HG03432 (cell line): ENCODE data around the gene CNDP1.

ENCODE experiments used
- ATAC-seq: cut with Tn5 transposase; IDR thresholded peaks from one replicate; pipeline ENCODE4 v1.9.1; 2021; ENCODE audit warnings: mild to moderate bottlenecking, moderate library complexity; ENCODE audit not compliant: unreplicated experiment

Gene CNDP1

DNA sequence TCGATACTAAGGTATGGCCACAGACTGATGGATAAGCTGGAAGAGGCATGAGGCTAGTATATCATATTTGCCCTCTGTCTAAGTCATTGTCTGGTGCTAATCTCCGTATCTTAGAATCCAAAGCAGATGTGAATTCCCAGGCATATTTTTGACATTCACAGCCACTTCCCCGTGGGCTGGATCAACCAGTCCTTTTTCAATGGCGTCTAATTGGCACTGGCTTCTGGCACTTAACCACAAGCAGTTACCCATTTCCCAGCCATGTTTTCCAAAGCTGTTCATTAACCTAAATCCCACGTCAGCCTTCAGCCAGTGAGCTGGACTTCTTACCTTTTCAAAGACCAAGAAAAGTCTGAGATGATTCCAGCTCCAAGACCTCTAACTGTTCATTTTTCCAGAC is 42.7 kb downstream of the CNDP1 start:
- no peak for ATAC-seq

DNA sequence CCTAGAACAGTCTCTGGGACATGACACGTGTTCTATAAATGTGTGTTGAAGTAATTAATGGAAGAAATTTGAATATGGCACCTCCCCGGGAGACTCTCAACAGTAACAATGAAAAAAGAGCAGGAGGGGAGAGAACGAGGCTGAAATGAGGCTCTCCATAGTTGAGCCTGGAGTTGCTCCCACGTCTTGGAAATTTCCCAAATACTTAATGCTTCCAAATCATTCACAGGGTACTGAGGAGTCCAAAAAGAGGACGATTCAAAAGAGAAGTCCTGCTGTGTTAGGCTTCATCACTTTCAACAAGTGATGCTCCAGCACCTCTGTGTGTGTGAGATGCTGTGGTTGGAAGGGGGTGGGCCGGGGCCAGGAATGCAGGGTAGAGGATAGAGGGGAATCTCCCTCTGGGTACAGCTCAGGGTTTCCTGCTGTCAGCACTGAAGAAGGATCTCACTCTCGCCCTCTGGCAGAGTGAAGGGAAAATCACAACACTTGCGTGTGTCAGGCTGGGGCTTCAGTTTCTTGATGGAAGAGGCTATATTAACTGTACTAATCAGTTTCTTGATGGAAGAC is 45.3 kb downstream of the CNDP1 start:
- no peak for ATAC-seq

- no peak for ATAC-seq
These were observed 48.3 kb downstream of the CNDP1 start for GRCh38 chr18:74582642-74583041.

DNA sequence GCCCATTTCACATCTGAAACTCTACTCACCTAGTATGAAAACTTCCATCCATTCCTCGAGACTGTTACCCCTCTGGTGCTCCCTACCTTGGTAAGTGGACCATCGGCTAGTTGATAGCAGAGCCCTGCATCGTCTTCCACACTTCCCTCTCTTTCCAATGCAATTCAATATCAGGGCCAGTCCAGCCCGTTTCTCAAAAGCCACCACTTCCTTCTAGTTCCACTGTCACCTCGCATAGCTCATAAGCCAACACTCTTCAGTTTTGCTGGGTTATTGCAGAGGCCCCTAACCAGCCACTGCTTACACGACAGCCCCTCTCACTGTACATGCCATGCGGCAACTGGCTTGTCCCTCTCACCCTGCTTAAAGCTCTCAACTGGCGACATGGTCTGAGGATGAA is 53.1 kb downstream of the CNDP1 start:
- no peak for ATAC-seq

DNA sequence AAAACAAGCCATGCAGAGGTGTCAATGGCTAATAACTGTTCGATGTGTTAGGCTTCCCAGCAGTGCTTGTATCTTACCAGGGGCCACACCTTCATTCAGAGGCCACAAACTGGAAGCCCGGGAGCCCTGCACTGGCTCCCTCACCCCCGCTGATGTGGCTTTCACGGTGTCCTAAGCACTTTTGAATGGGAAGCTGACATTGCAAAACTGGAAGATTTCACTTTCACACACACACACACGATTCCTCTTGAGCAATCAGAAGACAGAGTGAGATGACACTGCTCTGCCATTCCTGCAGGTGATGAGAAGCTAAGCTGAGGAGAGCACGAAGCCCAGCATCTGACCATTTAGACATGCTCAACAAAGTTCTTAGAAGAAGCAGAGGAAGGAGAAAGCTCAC is 54.7 kb downstream of the CNDP1 start:
- ATAC-seq: no peak

DNA sequence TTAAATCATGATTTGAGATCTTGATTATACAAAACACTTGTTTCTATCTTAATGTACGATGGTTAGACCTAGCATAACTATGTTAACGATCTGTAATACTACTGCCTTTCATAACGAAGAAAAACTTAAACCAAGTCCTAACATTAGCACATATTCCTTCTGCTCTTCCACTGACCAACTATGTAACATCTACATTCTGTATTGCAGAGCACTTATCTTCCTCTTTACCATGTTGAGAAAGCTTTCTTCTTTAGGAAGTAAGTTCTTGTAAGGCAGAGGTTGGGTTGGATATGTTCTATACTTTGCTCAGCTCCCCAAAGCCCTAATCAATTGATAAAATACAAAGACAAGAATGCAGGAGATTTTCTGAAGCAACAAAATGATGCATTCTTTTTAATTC is 55.5 kb downstream of the CNDP1 start:
- ATAC-seq: no peak

DNA sequence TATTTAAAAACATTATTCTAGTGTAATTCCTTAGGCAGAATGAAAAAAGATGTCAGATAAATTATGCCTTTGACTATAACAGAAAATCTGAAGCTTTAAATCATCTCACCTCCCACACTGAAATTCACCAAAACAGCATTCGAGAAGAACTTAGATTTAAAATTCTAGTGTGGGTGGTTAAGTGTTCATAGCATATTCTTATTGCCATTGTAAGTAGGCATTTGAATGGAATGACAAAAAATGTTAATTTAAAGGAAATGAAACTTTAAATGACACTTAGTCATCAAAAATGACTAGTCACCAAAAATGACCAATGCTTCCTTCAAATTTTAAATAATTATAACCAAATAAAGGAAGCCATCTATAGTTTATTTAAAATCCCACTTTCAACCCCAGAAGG is 56.4 kb downstream of the CNDP1 start:
- no peak for ATAC-seq

DNA sequence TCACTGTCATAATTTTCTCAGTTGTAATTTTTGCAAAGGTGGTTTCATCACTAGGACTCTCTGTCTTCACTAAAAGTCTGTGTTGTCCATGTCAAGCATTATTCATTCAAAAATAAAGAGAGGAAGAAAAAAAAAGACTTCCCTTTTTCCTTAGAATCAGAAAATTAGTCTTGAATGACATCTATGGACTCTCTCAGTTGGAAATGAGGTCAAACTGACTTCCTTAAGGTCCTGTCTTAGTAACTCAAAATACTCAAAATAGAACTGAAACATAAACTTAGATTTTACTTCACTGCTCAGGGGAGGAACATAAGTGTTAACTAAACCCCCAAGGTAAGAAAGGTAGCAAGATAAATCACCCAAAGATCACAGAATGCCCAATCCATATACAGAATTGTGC is 61.1 kb downstream of the CNDP1 start:
- no peak for ATAC-seq

GRCh38 chr18:74597034-74597661 is 62.8 kb downstream of the CNDP1 start:
- ATAC-seq: peak; percentile 41

GRCh38 chr18:74597662-74598349 is 63.5 kb downstream of the CNDP1 start, which contains the start of gene ZNF407:
Gene ZNF407, plus strand, starts transcription at chr18:74597870. Its CDS starts 33,150 bp downstream, at chr18:74631020.
- ATAC-seq: peak; percentile 82

DNA sequence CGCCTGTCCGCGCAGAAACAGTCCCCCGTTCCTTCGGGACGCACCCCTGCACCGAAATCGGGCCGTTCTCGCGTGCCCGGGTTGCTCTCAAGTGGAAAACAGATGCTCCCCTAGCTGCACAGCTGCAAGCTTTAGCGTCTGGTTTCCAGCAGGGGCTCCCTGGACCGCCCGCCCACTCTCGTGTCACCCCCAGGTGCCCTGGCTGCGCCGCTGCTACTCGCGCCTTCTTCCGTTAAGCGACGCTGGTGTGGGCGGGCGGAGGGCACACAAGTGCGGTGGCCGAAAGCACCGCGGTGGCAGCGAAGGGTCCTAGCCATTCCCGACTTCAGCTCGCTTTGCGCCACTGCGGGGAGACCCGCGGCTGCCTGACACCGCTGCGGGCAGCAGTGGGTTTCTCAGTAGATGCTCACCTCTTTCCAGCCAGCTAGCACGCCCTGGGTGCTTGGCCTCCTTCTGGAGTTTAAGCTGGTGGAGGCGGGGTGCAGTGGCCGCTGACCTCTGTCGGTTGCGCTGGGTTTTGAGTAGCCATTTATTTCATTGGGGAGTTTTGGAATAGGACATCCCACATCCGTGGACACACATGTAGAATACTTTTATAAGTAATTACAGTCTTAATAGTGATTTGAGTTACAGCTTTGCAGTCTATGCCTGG is 64.2 kb downstream of the CNDP1 start:
- ATAC-seq: peak; percentile 70

- no peak for ATAC-seq
These were observed 70.1 kb downstream of the CNDP1 start for GRCh38 chr18:74604361-74604760.

- ATAC-seq: no peak
These were observed 70.5 kb downstream of the CNDP1 start for GRCh38 chr18:74604774-74605173.

DNA sequence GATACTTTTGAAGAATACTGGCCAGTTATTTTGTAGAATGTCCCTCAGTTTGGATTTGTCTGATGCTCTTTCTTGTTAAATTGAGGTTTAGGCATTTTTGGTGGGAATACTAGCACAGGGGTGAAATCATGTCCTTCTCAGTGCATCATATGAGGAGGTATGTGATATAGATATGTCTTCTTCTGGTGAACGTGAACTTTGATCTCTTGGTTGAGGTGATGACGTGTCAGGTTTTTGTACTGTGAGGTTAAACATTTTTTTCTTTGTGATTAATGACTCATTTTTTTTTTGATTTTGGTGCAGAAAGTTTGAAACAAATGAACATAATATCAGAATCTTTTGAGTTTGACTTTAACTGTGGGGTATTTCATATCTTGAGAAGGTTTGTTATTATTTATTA is 74.4 kb downstream of the CNDP1 start:
- ATAC-seq: no peak

- ATAC-seq: no peak
These were observed 75.2 kb downstream of the CNDP1 start for GRCh38 chr18:74609535-74609934.

GRCh38 chr18:74610051-74610615 is 75.8 kb downstream of the CNDP1 start:
- ATAC-seq: no peak

- no peak for ATAC-seq
These were observed 76.6 kb downstream of the CNDP1 start for GRCh38 chr18:74610860-74611259.

DNA sequence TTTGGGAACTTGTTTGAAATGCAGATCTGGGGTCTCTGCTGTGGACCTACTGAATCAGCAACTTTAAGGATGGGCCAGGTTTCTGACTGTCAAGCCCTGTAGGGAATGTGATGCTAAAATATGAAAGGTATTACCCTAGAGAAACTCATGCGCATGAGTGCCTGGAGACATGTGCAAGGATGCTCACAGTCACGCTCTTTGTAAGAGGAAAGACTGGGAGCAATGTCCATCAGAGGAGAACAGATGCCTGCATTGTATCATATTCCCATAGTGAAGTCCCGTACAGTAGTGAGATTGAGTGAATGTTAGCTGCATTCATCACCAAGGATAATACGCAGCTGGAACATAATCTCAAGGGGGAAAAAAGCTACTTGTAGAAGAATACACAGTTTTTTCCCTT is 77.5 kb downstream of the CNDP1 start:
- ATAC-seq: no peak

DNA sequence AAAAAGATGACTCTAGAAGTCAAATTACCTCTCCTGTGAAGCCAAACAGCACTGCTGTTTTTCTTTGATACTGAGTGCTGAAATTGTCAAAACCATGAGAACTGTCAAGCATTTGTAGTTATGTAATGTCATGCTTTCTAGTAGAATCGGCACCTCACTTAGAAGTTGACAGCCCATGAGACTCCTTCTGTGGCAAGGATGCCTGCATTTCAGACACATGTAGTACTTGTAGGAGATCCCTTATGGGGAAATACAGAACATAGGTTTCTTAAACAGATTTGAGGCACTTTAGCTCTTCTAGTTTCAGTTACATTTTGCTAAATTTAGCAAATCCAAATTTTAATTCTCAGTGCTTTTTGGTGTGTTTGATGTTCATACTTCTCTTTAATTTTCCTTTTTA is 79.1 kb downstream of the CNDP1 start:
- peak; percentile 66 for ATAC-seq

GRCh38 chr18:74616494-74616893 is 82.2 kb downstream of the CNDP1 start:
- ATAC-seq: no peak

- ATAC-seq: no peak
These were observed 83.2 kb downstream of the CNDP1 start for GRCh38 chr18:74617486-74617885.

- no peak for ATAC-seq
These were observed 87.8 kb downstream of the CNDP1 start for GRCh38 chr18:74622072-74622471.
